ENCODE results near the gene TUBGCP6. TPM values are rescaled to one million over a fixed set of nuclear protein-coding genes. Genes with fewer than 3 reads are reported as not detected.

TUBGCP6 gene
- polyA plus RNA-seq, 3 donors, result 3.7 to 72.8 (median 4.3) TPM

DNA sequence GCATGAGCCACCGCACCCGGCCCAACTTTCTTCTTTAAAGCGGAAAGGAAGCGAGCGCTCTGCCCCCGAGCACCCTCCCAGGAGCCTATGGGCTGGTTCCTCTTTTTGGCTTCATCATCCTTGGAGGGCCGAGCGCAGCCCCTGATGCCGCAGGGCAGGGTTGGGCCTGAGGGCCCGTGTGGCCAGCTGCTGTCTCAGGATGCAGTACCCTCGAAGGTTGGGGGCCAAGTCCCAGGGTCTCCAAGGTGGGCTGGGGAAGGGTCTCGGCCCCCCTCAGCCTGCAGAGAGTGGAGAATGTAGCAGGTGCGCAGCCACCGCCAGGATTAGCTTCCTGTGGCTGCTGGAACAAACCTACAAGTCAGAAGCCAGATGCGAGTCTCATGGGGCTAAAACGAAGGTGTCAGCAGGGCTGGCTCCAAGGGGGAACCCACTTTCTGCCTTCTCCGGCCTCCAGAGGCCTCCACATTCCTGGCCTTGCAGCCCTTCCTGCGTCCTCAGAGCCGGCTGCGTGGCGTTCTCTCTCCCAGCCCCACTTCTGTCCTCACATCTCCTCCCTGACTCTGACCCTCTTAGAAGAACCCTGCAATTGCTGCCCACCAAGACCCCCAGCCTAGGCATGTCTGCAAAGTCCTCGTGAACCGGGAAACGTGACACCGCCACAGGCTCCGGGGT lies 71.4 kb downstream of the TUBGCP6 start:
- H3K36me3 Mint-ChIP-seq, result peaks cover 6 to 11% of the 10 kb centered on the region in 2 donors
- 31% methylated on average over 26 of the region's 26 CpGs for WGBS (ENCODE audit: insufficient coverage)
- Histone ChIP-seq H3K27ac (ENCODE audit: low read depth in 1 of 2, low read length in 2 of 2) (no peak overlapping the region), H3K9ac (ENCODE audit: insufficient read depth, low read length, poor library complexity, severe bottlenecking) (no peak overlapping the region), H3K9me3 (replicated peaks in 1 of 2; ENCODE audit: control insufficient read depth in 1 of 2, insufficient read depth in 1 of 2, low read length in 2 of 2) (no peaks in the 10 kb centered on the region), H3K4me2 (replicated peaks; ENCODE audit: extremely low read depth, low read length, poor library complexity, severe bottlenecking) (peak overlapping the region; percentile 27), H4K20me1 (ENCODE audit: insufficient read depth, low read length) (no peaks in the 10 kb centered on the region), H3K4me3 (replicated peaks in 1 of 3; ENCODE audit: low read depth in 2 of 3, low read length in 3 of 3) (peak overlapping the region in 1 of 3 experiments; percentile 32), H2AFZ (ENCODE audit: insufficient read depth, low read depth, low read length, poor library complexity, severe bottlenecking) (peak overlapping the region; percentile 54), H3K4me1 (ENCODE audit: control insufficient read depth in 1 of 2, insufficient read depth in 2 of 2, low read length in 2 of 2) (peaks cover 13 to 33% of the 10 kb centered on the region in 2 donors), H3K79me2 (ENCODE audit: insufficient read depth, low read length) (no peaks in the 10 kb centered on the region), H3K27me3 (ENCODE audit: control insufficient read depth in 2 of 2, insufficient read depth in 2 of 2, low read length in 2 of 2) (peaks cover 8 to 23% of the 10 kb centered on the region in 2 donors), H3K36me3 (replicated peaks in 1 of 2; ENCODE audit: control insufficient read depth in 1 of 2, insufficient read depth in 2 of 2, low read length in 2 of 2) (no peaks in the 10 kb centered on the region)
- DNase-seq, result peak; percentile 59 to 78 (median 77)
- peak overlapping the region in 4 of 7 donors; percentile 45 to 63 (median 48) for H3K27ac Mint-ChIP-seq
- peaks cover 2 to 15% (median 8%) of the 10 kb centered on the region in 7 donors for H3K9me3 Mint-ChIP-seq
- H3K4me3 Mint-ChIP-seq, result peak overlapping the region; percentile 55 to 61
- TF ChIP-seq CTCF (IDR thresholded peaks at IDR 0.05), result no peak
- peaks cover 25 to 63% (median 36%) of the 10 kb centered on the region in 3 donors for H3K27me3 Mint-ChIP-seq (ENCODE audit: low read depth in 3 of 3)
- intact Hi-C loops (cut with micrococcal nuclease), result loop anchor here in 1 of 2 donors (2.0 to 5.0 kb wide), 2 partner anchors 13 to 34 kb away; no protein-coding TSS in a partner anchor
- H3K4me1 Mint-ChIP-seq, result peaks cover 27% of the 10 kb centered on the region

- peak overlapping the region; percentile 42 to 78 for H3K4me3 Mint-ChIP-seq
- H3K36me3 Mint-ChIP-seq, result peaks cover 4 to 7% of the 10 kb centered on the region in 2 donors
- Histone ChIP-seq H3K79me2 (ENCODE audit: insufficient read depth, low read length) (no peaks in the 10 kb centered on the region), H3K9me3 (replicated peaks in 1 of 2; ENCODE audit: control insufficient read depth in 1 of 2, insufficient read depth in 1 of 2, low read length in 2 of 2) (no peaks in the 10 kb centered on the region), H3K36me3 (replicated peaks in 1 of 2; ENCODE audit: control insufficient read depth in 1 of 2, insufficient read depth in 2 of 2, low read length in 2 of 2) (no peaks in the 10 kb centered on the region), H3K4me2 (replicated peaks; ENCODE audit: extremely low read depth, low read length, poor library complexity, severe bottlenecking) (peak overlapping the region; percentile 68), H4K20me1 (ENCODE audit: insufficient read depth, low read length) (no peaks in the 10 kb centered on the region), H3K4me3 (replicated peaks in 1 of 3; ENCODE audit: low read depth in 2 of 3, low read length in 3 of 3) (no peak overlapping the region), H3K27ac (ENCODE audit: low read depth in 1 of 2, low read length in 2 of 2) (no peak overlapping the region), H3K9ac (ENCODE audit: insufficient read depth, low read length, poor library complexity, severe bottlenecking) (no peak overlapping the region), H2AFZ (ENCODE audit: insufficient read depth, low read depth, low read length, poor library complexity, severe bottlenecking) (no peak overlapping the region), H3K4me1 (ENCODE audit: control insufficient read depth in 1 of 2, insufficient read depth in 2 of 2, low read length in 2 of 2) (peaks cover 13 to 33% of the 10 kb centered on the region in 2 donors), H3K27me3 (ENCODE audit: control insufficient read depth in 2 of 2, insufficient read depth in 2 of 2, low read length in 2 of 2) (peaks cover 8 to 33% of the 10 kb centered on the region in 2 donors)
- peaks cover 28% of the 10 kb centered on the region for H3K4me1 Mint-ChIP-seq
- H3K27ac Mint-ChIP-seq, result no peak overlapping the region
- 93% methylated on average over 13 of the region's 13 CpGs for whole genome bisulfite sequencing (ENCODE audit: insufficient coverage)
- intact Hi-C loops (cut with micrococcal nuclease), result loop anchor here in 1 of 2 donors (2.0 to 5.0 kb wide), 2 partner anchors 15 to 35 kb away; no protein-coding TSS in a partner anchor
- no peak for DNase-seq
- H3K27me3 Mint-ChIP-seq (ENCODE audit: low read depth in 3 of 3), result peaks cover 34 to 70% (median 39%) of the 10 kb centered on the region in 3 donors
- H3K9me3 Mint-ChIP-seq, result peaks cover 1 to 18% (median 4%) of the 10 kb centered on the region in 7 donors
- TF ChIP-seq CTCF (IDR thresholded peaks at IDR 0.05), result no peak
Measured at GRCh38 chr22:50171965-50172421, 72.8 kb downstream of the TUBGCP6 start.

Data from CD14-positive monocyte (primary cell).